GM12878 (cell line): ENCODE measurements around the gene MAGEA1. TPM values are rescaled to one million over a fixed set of nuclear protein-coding genes. Genes with fewer than 3 reads are reported as not detected.
A peak's percentile ranks its signal among the peaks of the same experiment; 100 is the strongest.

Experiments used
- ATAC-seq: fragments of 200-7000 bp; cut with Tn5 transposase; 3 replicates; pipeline ENCODE4 v1.9.1; 2020; ENCODE audit warnings: mild to moderate bottlenecking, moderate library complexity
- BruUV-seq: library from RNA; stranded (reverse); fragments of 400-500 nt; replicated peaks from 2 replicates; lab custom pipeline; 2021; lab: Mats Ljungman, UMichigan
- CTCF ChIA-PET: fragments of 300-600 bp; sonication (Branson Sonifier 250); formaldehyde crosslinking; extraction: SDS; loops from one replicate; lab custom pipeline; 2021; ENCODE audit warnings: inconsistent platforms; lab: Yijun Ruan, JAX
- POLR2A ChIA-PET: fragments of 350-600 bp; formaldehyde crosslinking; extraction: SDS; loops from one replicate; lab custom pipeline; 2021; ENCODE audit warnings: inconsistent platforms; lab: Charles Lee
- RAD21 ChIA-PET: fragments of 300-600 bp; sonication (Branson Sonifier 250); formaldehyde crosslinking; loops from one replicate; lab custom pipeline; 2023; ENCODE audit warnings: antibody characterized with exemption; ENCODE audit not compliant: unreplicated experiment; lab: Charles Lee
- SMC1A ChIA-PET: fragments of 300-600 bp; sonication (Branson Sonifier 250); formaldehyde crosslinking; loops from one replicate; lab custom pipeline; 2023; ENCODE audit not compliant: unreplicated experiment, uncharacterized antibody; lab: Charles Lee
- DNase-seq: peaks from one replicate; pipeline ENCODE4 v3.0.0-alpha.2; 2011; ENCODE audit warnings: low read depth, low spot score
- FAIRE-seq: peaks from 3 replicates; lab custom pipeline; 2011; peaks lifted over from hg19 to GRCh38; lab: Jason Lieb, UNC
- H2AFZ ChIP-seq: 2 replicates; pipeline ENCODE4 v1.6.0; 2011; ENCODE audit warnings: low read depth, low read length, control low read depth; ENCODE audit not compliant: control insufficient read depth
- H3K27ac ChIP-seq: 2 replicates; pipeline ENCODE4 v1.5.1; 2011; ENCODE audit warnings: control low read depth; ENCODE audit not compliant: control insufficient read depth, insufficient read depth
- H3K27me3 ChIP-seq, 2 experiments: replicated peaks in 1 of 2; 2 replicates each; pipeline versions ENCODE4 v1.6.0 to v1.6.1; 2011; ENCODE audit warnings: low read length in 1 of 2; ENCODE audit not compliant: control insufficient read depth in 2 of 2, insufficient read depth in 2 of 2
- H3K36me3 ChIP-seq, 2 experiments: 2 replicates each; pipeline ENCODE4 v1.5.1; 2011; ENCODE audit warnings: low read length in 1 of 2; ENCODE audit not compliant: control insufficient read depth in 2 of 2, insufficient read depth in 2 of 2
- H3K4me1 ChIP-seq: 2 replicates; pipeline ENCODE4 v1.6.1; 2011; ENCODE audit warnings: mild to moderate bottlenecking, low read length, moderate library complexity, mixed read lengths; ENCODE audit not compliant: control insufficient read depth, insufficient read depth
- H3K4me2 ChIP-seq: 2 replicates; pipeline ENCODE4 v1.6.0; 2011; ENCODE audit warnings: control low read depth; ENCODE audit not compliant: control insufficient read depth, insufficient read depth
- H3K4me3 ChIP-seq: fragments of 200-600 bp; sonication (generic); 2 replicates; pipeline ENCODE4 v1.5.1; 2016
- H3K79me2 ChIP-seq: 2 replicates; pipeline ENCODE4 v1.6.0; 2011; ENCODE audit warnings: low read length; ENCODE audit not compliant: control insufficient read depth, insufficient read depth
- H3K9ac ChIP-seq: 2 replicates; pipeline ENCODE4 v1.8.0; 2011; ENCODE audit warnings: low read length, control low read depth, mixed read lengths; ENCODE audit not compliant: control insufficient read depth, insufficient read depth
- H3K9me3 ChIP-seq: replicated peaks from 3 replicates; pipeline ENCODE4 v1.5.1; 2011; ENCODE audit warnings: mild to moderate bottlenecking, low read length; ENCODE audit not compliant: control insufficient read depth, insufficient read depth
- H4K20me1 ChIP-seq: 2 replicates; pipeline ENCODE4 v1.6.0; 2011; ENCODE audit not compliant: control insufficient read depth, insufficient read depth
- CHD1 ChIP-seq: IDR thresholded peaks from 2 replicates; pipeline ENCODE4 v1.6.1; 2012; ENCODE audit warnings: low read depth, low read length, improper control_type of control experiment
- CREB1 ChIP-seq: IDR thresholded peaks from 2 replicates; pipeline ENCODE4 v1.6.1; 2012; ENCODE audit warnings: low read depth, mild to moderate bottlenecking, inconsistent platforms
- ESRRA ChIP-seq: IDR thresholded peaks from 2 replicates; pipeline ENCODE4 v1.6.1; 2012; ENCODE audit warnings: mild to moderate bottlenecking, low read length, improper control_type of control experiment
- IRF4 ChIP-seq: IDR thresholded peaks from 2 replicates; pipeline ENCODE4 v1.6.1; 2011; ENCODE audit warnings: low read depth, low read length
- JUND ChIP-seq: IDR thresholded peaks from 2 replicates; pipeline ENCODE4 v1.6.1; 2012; ENCODE audit warnings: low read depth, mild to moderate bottlenecking, low read length, improper control_type of control experiment, moderate library complexity
- KAT2A ChIP-seq: conservative IDR thresholded peaks from 2 replicates; pipeline ENCODE4 v1.6.1; 2011; ENCODE audit warnings: low read depth, low read length; ENCODE audit not compliant: control insufficient read depth
- KLF5 ChIP-seq: fragments of 450-650 bp; IDR thresholded peaks from 2 replicates; pipeline ENCODE4 v1.6.1; 2014; ENCODE audit warnings: mild to moderate bottlenecking; ENCODE audit not compliant: partially characterized antibody
- MEF2B ChIP-seq: fragments of 450-650 bp; IDR thresholded peaks from 2 replicates; pipeline ENCODE4 v1.6.1; 2018; ENCODE audit warnings: mild to moderate bottlenecking, moderate library complexity; ENCODE audit not compliant: partially characterized antibody, poor library complexity, severe bottlenecking
- MYB ChIP-seq: fragments of 150-350 bp; IDR thresholded peaks from 2 replicates; pipeline ENCODE4 v1.6.1; 2014; ENCODE audit warnings: mild to moderate bottlenecking, low read depth, low read length, borderline replicate concordance
- SPI1 ChIP-seq: IDR thresholded peaks from 2 replicates; pipeline ENCODE4 v1.6.1; 2011; ENCODE audit warnings: low read depth, mild to moderate bottlenecking, low read length, moderate library complexity, borderline replicate concordance; ENCODE audit not compliant: insufficient read depth
- ZBED1 ChIP-seq: IDR thresholded peaks from 2 replicates; pipeline ENCODE4 v1.6.1; 2016; ENCODE audit warnings: borderline replicate concordance
- ZZZ3 ChIP-seq: IDR thresholded peaks from 2 replicates; pipeline ENCODE4 v1.6.1; 2011; ENCODE audit warnings: low read depth; ENCODE audit not compliant: control insufficient read depth, insufficient read length
- WGBS: methylation state at CpG from one replicate; pipeline ENCODE4 v1.1.6; 2016; ENCODE audit warnings: low lambda C conversion rate; ENCODE audit not compliant: insufficient replicate concordance, insufficient coverage; ENCODE audit errors: missing lambda C conversion rate; 5-methylcytosine and 5-hydroxymethylcytosine counted together
- in situ Hi-C: fragments of 300-500 bp; cut with MboI; formaldehyde crosslinking; loops from 9 replicates; pipeline ENCODE4 v1.14.3; 2018; ENCODE audit warnings: mixed read lengths
- intact Hi-C: fragments of 100-400 bp; cut with micrococcal nuclease; formaldehyde crosslinking; loops from one replicate; pipeline ENCODE4 v1.14.2; 2022; ENCODE audit not compliant: unreplicated experiment
- polyA plus RNA-seq, 11 experiments: library from polyadenylated mRNA; depleted of rRNA in 4 of 11; unstranded in 6 of 11; stranded (reverse) in 5 of 11; fragments of >200 nt; fragmentation: Nextera tagmentation in 4 of 11; fragmentation: Illumina TruSeq in 1 of 11; extraction: Ambion mirVana in 4 of 11; extraction: Trizol in 1 of 11; gene quantifications; 1 replicate in 1 of 11; 2 replicates in 10 of 11; pipeline versions ENCODE4 v1.2.1 to v1.2.3, GENCODE V29; 2011 to 2016; ENCODE audit warnings: inconsistent platforms in 2 of 11, missing spikeins in 2 of 11, low read depth in 1 of 11
- total RNA-seq, 4 experiments: library from RNA; depleted of rRNA in 3 of 4; stranded (reverse); fragments of >200 nt in 3 of 4; fragmentation: Illumina TruSeq in 1 of 4; extraction: Trizol in 1 of 4; gene quantifications; 2 replicates each; pipeline versions ENCODE4 v1.2.1 to v1.2.3, GENCODE V29; 2013 to 2021

Gene MAGEA1
- total and polyA plus RNA-seq, 10 of the 15 experiments (the other 5 are each of a cell fraction or from before 2014, with no cell fraction given) = 0.31 TPM; not detected in 9

DNA sequence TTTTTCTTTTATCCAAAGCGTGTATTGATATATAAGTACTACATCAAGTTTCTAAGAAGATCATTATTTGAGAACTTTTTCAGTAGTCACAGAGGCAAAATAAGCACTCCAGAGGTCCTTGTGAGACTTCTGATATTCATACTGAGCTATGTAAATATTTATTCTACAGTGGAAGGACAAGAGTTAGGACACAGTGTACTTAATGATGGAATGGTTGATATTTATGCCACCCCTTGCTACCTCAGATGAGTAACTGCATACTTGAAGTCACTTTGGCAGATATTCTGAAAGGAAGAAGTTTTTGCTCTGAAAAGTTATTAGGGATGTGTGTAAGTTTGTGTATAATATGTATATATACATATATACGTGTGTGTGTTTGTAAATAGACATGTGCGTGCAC, 30.3 kb downstream of the MAGEA1 start:
- Histone ChIP-seq H3K27me3 (peaks cover 0 to 1% of the 10 kb centered on the region in 2 experiments; a peak in 1 of 4 replicates), H4K20me1 (no peaks in the 10 kb centered on the region), H3K4me3 (no peak overlapping the region), H3K9ac (no peak overlapping the region), H3K27ac (no peak overlapping the region), H3K9me3 (no peaks in the 10 kb centered on the region; the same call in 2 of the 3 replicates), H3K79me2 (no peaks in the 10 kb centered on the region), H2AFZ (no peak overlapping the region), H3K36me3 (no peaks in the 10 kb centered on the region), H3K4me1 (no peaks in the 10 kb centered on the region), H3K4me2 (no peak overlapping the region)
- BruUV-seq = no TSS peak
- FAIRE-seq = no peak
- no peak for TF ChIP-seq JUND
- no peak for TF ChIP-seq ZBED1
- TF ChIP-seq ESRRA = no peak
- no peak for TF ChIP-seq MYB
- 17% methylated on average over 3 of the region's 3 CpGs for WGBS
- in situ Hi-C loops (no loop called here), intact Hi-C loops (no loop called here)
- CTCF ChIA-PET = interaction anchor here (0.6 kb wide), 1 partner anchor 291 kb away, joined by 3 read pairs; no protein-coding TSS in a partner anchor
- SMC1A ChIA-PET = no interaction called here
- RAD21 ChIA-PET = no interaction called here
- POLR2A ChIA-PET = no interaction called here
- ATAC-seq = no peak
- DNase-seq = no peak

DNA sequence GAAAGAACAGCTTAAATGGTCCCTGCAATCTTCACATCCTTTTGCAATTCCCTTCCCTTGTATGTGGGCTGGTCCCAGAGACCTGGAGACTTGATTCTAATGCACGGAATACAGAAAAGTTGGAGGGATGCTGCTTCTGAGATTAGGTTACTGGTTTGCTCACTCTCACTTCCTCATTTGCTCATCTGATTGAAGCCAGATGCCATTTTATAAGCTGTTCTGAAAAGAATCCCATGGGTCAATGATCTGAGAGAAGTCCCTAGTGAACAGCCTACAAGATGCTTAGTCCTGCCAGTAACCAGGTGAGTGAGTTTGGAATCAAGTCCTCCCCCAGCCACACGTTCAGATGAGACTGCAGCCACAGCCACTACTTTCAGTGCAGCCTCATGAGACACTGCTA, 35.9 kb downstream of the MAGEA1 start:
- SMC1A ChIA-PET = no interaction called here
- no peaks in the 10 kb centered on the region for H3K79me2 ChIP-seq
- FAIRE-seq = no peak
- no peak overlapping the region for H2AFZ ChIP-seq
- RAD21 ChIA-PET = no interaction called here
- peak; percentile 97 for TF ChIP-seq SPI1
- TF ChIP-seq CHD1 = no peak
- TF ChIP-seq MEF2B = no peak
- no peak for TF ChIP-seq KLF5
- TF ChIP-seq CREB1 = no peak
- 0 out of 2 replicates have a peak, but pooled peaks have one; percentile 39 for TF ChIP-seq IRF4
- no peak for TF ChIP-seq ZZZ3
- no peak for TF ChIP-seq KAT2A
- TF ChIP-seq, all 136 proteins: peak for 2
- DNase-seq = peak; percentile 3
- H3K36me3 ChIP-seq = no peaks in the 10 kb centered on the region
- H3K9me3 ChIP-seq = no peaks in the 10 kb centered on the region; the same call in 2 of the 3 replicates
- in situ Hi-C loops = loop anchor here (10.0 kb wide), 1 partner anchor 120 kb away; no protein-coding TSS in a partner anchor
- peak; percentile 80 for ATAC-seq
- 5% methylated on average over 2 of the region's 2 CpGs for WGBS
- BruUV-seq = no TSS peak
- no peaks in the 10 kb centered on the region for H4K20me1 ChIP-seq
- no peak overlapping the region for H3K9ac ChIP-seq
- intact Hi-C loops = no loop called here
- ChIA-PET POLR2A (no interaction called here), CTCF (no interaction called here)
- H3K27ac ChIP-seq = no peak overlapping the region
- peak overlapping the region; percentile 13; the same call in 1 of the 2 replicates for H3K4me2 ChIP-seq
- no peaks in the 10 kb centered on the region for H3K27me3 ChIP-seq
- H3K4me3 ChIP-seq = no peak overlapping the region
- 0 out of 2 replicates have a peak, but pooled peaks cover 3% of the 10 kb centered on the region for H3K4me1 ChIP-seq
